GM10248 (cell line): ENCODE results near the gene PIGU.

ENCODE experiments used
- CTCF ChIA-PET: fragments of 300-600 bp; sonication (Branson Sonifier 250); formaldehyde crosslinking; extraction: SDS; loops from one replicate; lab custom pipeline; 2021; ENCODE audit warnings: antibody characterized with exemption; lab: Yijun Ruan, JAX
- POLR2A ChIA-PET: fragments of 350-650 bp; sonication (Branson Sonifier 250); formaldehyde crosslinking; extraction: SDS; loops from one replicate; lab custom pipeline; 2020; ENCODE audit warnings: antibody characterized with exemption; lab: Yijun Ruan, JAX
- DNase-seq: peaks from one replicate; pipeline ENCODE4 v3.0.0; 2012; ENCODE audit errors: extremely low spot score
- TF ChIP-seq, protein P1 (sequence below): IDR thresholded peaks from 2 replicates; pipeline ENCODE4 v1.5.1; 2012; ENCODE audit warnings: mild to moderate bottlenecking, low read depth; ENCODE audit errors: extremely low read depth, missing control alignments, control extremely low read depth

PIGU gene

DNA sequence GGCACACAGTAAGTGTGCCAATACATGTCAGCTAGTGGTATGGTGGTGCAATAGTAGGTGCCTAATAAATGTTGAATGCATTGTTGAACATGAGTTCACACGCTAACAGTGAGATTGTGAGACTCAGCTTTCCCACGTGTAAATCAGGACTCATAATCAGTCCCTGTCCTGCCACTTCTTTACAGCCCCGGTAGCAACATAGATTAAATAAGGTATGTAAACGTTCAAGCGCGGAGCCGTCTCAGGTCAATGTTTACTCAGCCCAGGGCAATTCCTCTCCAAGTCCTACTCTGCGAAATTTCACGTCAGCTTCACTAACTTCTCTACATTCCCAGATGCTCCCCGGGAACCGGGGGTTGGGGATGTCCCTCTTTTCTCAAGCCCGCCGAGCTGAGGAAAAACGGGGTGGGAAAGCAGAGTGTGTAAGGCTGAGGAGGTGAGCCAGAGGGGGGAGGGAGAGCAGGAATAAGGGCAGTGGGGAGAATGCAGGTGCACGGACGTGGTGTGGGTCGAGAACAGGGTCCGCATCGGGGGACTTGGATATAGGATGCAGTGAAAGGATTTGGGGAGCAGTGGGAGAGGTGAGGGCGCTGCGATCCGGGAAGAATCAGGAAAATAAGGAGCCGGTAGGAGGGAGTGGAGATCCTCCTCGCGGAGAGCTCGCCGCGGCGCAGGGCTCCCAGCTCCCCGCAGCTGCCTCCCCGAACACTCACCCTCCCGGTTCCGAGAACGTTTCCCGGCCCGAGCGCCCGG lies 26.7 kb upstream of the PIGU start:
- TF ChIP-seq, protein P1, sequence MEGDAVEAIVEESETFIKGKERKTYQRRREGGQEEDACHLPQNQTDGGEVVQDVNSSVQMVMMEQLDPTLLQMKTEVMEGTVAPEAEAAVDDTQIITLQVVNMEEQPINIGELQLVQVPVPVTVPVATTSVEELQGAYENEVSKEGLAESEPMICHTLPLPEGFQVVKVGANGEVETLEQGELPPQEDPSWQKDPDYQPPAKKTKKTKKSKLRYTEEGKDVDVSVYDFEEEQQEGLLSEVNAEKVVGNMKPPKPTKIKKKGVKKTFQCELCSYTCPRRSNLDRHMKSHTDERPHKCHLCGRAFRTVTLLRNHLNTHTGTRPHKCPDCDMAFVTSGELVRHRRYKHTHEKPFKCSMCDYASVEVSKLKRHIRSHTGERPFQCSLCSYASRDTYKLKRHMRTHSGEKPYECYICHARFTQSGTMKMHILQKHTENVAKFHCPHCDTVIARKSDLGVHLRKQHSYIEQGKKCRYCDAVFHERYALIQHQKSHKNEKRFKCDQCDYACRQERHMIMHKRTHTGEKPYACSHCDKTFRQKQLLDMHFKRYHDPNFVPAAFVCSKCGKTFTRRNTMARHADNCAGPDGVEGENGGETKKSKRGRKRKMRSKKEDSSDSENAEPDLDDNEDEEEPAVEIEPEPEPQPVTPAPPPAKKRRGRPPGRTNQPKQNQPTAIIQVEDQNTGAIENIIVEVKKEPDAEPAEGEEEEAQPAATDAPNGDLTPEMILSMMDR = no peak
- ChIA-PET POLR2A (interaction anchor here (0.5 to 0.8 kb wide), 3 partner anchors 16 to 27 kb away, joined by 3 to 5 read pairs (median 3); no protein-coding TSS in a partner anchor), CTCF (interaction anchor here (0.8 to 1.5 kb wide), 6 partner anchors 10 to 391 kb away, joined by 3 to 10 read pairs (median 3); no protein-coding TSS in a partner anchor)
- DNase-seq = no peak

DNA sequence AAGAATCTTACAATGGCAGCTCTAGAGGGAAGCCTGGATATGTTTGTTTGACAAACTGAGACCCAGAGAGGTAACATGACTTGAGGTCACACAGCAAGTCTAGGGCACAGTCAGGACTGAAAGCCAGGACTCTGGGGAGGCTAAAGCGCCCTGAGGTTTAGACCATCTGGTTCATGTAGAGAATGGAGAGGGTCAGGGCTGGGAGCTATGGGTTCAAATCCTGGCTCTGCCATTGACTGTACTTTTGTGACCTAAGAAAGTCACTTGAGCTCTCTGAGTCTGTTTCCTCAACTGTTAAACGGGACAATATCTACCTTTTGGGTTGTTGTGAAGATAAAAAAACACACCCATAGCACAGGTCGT lies 26.1 kb upstream of the PIGU start:
- ChIA-PET POLR2A (interaction anchor here (0.8 kb wide), 1 partner anchor 17 kb away, joined by 3 read pairs; no protein-coding TSS in a partner anchor), CTCF (interaction anchor here (0.9 to 1.5 kb wide), 5 partner anchors 10 to 390 kb away, joined by 3 to 10 read pairs (median 3); no protein-coding TSS in a partner anchor)
- TF ChIP-seq, protein P1 = no peak
- no peak for DNase-seq

DNA sequence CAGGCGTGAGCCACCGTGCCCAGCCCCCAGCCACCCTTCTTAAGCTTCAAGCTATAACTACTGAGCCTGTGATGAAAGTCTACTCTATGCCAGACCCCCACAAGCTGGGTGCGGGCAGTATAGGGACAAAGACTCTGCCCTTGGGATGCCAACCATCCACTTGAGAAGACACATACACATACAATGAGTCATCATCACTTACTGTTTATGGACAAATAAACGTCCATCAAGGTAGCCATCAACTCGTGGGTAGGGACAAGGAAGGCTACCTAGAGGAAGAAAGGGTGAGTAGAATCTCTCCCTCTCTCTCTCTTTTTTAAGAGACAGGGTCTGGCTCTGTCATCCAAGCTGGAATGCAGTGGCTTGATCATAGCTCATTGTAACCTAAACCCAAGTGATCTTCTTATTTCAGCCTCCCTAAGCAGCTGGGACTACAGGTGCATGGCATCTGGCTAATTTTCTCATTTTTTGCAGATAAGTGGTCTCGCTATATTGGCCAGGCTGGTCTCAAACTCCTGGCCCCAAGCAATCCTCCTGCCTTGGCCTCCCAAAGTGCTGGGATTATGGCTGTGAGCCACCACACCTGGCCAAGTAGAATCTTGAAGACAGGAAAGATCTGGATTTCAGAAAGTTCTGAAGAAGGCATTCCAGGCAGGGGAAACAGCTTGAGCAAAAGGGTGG lies 24.7 kb upstream of the PIGU start:
- TF ChIP-seq, protein P1 = no peak
- CTCF ChIA-PET = interaction anchor here (0.9 to 1.2 kb wide), 4 partner anchors 10 to 138 kb away, joined by 3 read pairs; no protein-coding TSS in a partner anchor
- POLR2A ChIA-PET = no interaction called here
- no peak for DNase-seq

DNA sequence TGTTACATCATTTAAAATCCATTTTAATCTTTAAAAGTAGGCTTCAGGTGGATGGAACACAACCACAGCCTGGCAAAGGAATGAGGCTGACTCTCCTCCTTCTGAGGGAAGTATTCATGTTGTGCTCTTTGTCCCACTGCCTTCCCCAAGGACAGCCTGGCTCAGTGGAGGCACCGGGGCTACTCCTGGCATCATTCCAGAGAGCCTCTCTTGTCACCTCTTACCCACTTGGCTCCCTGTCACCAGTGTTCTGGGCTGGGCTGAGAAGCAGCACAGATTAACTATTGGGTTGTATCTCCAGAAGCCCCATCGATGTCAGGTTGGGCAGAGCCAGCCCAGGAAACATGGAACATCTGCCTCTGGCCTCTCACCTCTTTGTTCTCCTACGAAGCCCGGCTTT lies 16.5 kb upstream of the PIGU start:
- TF ChIP-seq, protein P1 = no peak
- CTCF ChIA-PET = interaction anchor here (1.4 kb wide), 1 partner anchor 76 kb away, joined by 3 read pairs; no protein-coding TSS in a partner anchor
- DNase-seq = no peak
- POLR2A ChIA-PET = interaction anchor here (0.6 kb wide), 1 partner anchor 263 kb away, joined by 3 read pairs; no protein-coding TSS in a partner anchor

DNA sequence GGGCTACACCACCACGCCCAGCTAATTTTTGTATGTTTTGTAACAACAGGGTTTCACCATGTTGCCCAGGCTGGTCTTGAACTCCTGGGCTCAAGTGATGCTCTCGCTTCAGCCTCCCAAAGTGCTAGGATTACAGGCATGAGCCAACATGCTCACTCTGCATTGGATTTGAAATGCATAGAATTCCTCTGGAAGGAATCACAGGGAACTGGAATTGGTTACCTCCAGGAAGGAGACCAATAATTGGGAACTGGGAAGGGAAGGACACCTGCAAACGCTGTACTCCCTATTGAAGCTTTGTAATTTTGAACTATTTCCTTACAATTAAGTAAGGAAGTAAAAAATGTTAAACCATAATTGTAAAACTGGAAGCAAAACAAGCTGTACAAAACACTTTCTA lies 14.9 kb upstream of the PIGU start:
- TF ChIP-seq, protein P1 = no peak
- ChIA-PET CTCF (interaction anchor here (1.6 kb wide), 1 partner anchor 17 kb away, joined by 6 read pairs; no protein-coding TSS in a partner anchor), POLR2A (no interaction called here)
- no peak for DNase-seq

DNA sequence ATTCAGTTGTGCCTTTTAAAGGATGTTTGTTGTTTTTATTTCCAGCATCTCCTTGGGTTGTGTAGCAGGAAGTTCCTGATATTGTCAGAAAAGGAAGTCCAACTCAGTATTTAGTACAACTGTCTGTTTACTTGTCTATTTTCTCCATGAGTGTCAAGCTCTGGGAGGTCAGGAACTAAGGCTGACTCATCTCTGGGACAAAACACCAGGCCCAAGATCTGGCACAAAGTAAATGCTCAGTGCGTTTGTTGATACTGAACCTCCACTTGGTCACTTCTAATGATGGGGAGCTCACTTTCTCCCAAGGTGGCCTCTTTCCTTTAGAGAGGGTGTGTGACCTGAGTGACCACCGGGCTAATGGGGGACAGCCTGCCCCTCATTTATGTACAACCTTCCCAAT lies 12.6 kb upstream of the PIGU start:
- CTCF ChIA-PET = interaction anchor here (1.0 to 3.6 kb wide), 5 partner anchors 8 to 151 kb away, joined by 3 to 10 read pairs (median 3); no protein-coding TSS in a partner anchor
- POLR2A ChIA-PET = no interaction called here
- TF ChIP-seq, protein P1 = no peak
- no peak for DNase-seq
